Muscle layer of colon (tissue), 2 donors: ENCODE measurements around the gene ADAMTSL2.

Experiments used
- H3K27ac ChIP-seq: one replicate; pipeline ENCODE4 v1.7.0; 2013; ENCODE audit warnings: low read depth, mild to moderate bottlenecking, low read length, moderate library complexity
- H3K27me3 ChIP-seq, 2 donors: one replicate each; pipeline ENCODE4 v1.7.0; 2013; ENCODE audit warnings: low read length in 2 of 2, mild to moderate bottlenecking in 2 of 2; ENCODE audit not compliant: insufficient read depth in 2 of 2, control insufficient read depth in 1 of 2
- H3K36me3 ChIP-seq: one replicate; pipeline ENCODE4 v1.7.0; 2013; ENCODE audit warnings: mild to moderate bottlenecking, low read length; ENCODE audit not compliant: insufficient read depth
- H3K4me1 ChIP-seq: one replicate; pipeline ENCODE4 v1.7.0; 2013; ENCODE audit warnings: mild to moderate bottlenecking, low read length; ENCODE audit not compliant: insufficient read depth
- H3K4me3 ChIP-seq, 2 donors: one replicate each; pipeline ENCODE4 v1.7.0; 2013; ENCODE audit warnings: low read length in 2 of 2, low read depth in 1 of 2, mild to moderate bottlenecking in 1 of 2, moderate library complexity in 1 of 2
- H3K9ac ChIP-seq: one replicate; pipeline ENCODE4 v1.7.0; 2013; ENCODE audit warnings: low read length
- H3K9me3 ChIP-seq: one replicate; pipeline ENCODE4 v1.7.0; 2013; ENCODE audit warnings: mild to moderate bottlenecking, low read length
- donor health status: abdominal sarcoma.
- donor health status: Adenocarcinoma of cecum.

The ADAMTSL2 gene

GRCh38 chr9:133493428-133493827, 41.1 kb upstream of the ADAMTSL2 start:
- Histone ChIP-seq H3K27ac (no peak overlapping the region), H3K27me3 (no peaks in the 10 kb centered on the region), H3K4me1 (no peaks in the 10 kb centered on the region), H3K4me3 (no peak overlapping the region), H3K9ac (no peak overlapping the region), H3K36me3 (no peaks in the 10 kb centered on the region), H3K9me3 (no peaks in the 10 kb centered on the region)

GRCh38 chr9:133493845-133494540, 40.5 kb upstream of the ADAMTSL2 start:
- H3K9ac ChIP-seq = no peak overlapping the region
- no peaks in the 10 kb centered on the region for H3K36me3 ChIP-seq
- H3K27ac ChIP-seq = no peak overlapping the region
- H3K4me1 ChIP-seq = no peaks in the 10 kb centered on the region
- H3K27me3 ChIP-seq = no peaks in the 10 kb centered on the region
- no peaks in the 10 kb centered on the region for H3K9me3 ChIP-seq
- H3K4me3 ChIP-seq = no peak overlapping the region

- no peaks in the 10 kb centered on the region for H3K36me3 ChIP-seq
- H3K9me3 ChIP-seq = no peaks in the 10 kb centered on the region
- H3K4me1 ChIP-seq = no peaks in the 10 kb centered on the region
- H3K4me3 ChIP-seq = no peak overlapping the region
- H3K27me3 ChIP-seq = no peaks in the 10 kb centered on the region
- H3K9ac ChIP-seq = no peak overlapping the region
- H3K27ac ChIP-seq = no peak overlapping the region
Observed at GRCh38 chr9:133494636-133495326, 39.7 kb upstream of the ADAMTSL2 start.

- H3K36me3 ChIP-seq = no peaks in the 10 kb centered on the region
- no peaks in the 10 kb centered on the region for H3K4me1 ChIP-seq
Observed at GRCh38 chr9:133495327-133496293, 38.9 kb upstream of the ADAMTSL2 start.

GRCh38 chr9:133496861-133497842, 37.4 kb upstream of the ADAMTSL2 start:
- Histone ChIP-seq H3K9ac (no peak overlapping the region), H3K4me1 (no peaks in the 10 kb centered on the region), H3K4me3 (no peak overlapping the region), H3K27me3 (no peaks in the 10 kb centered on the region), H3K27ac (no peak overlapping the region), H3K36me3 (no peaks in the 10 kb centered on the region), H3K9me3 (peaks cover 5% of the 10 kb centered on the region)

More at GRCh38 chr9:133495327-133496293, 38.9 kb upstream of the ADAMTSL2 start:
- no peak overlapping the region for H3K9ac ChIP-seq
- no peak overlapping the region for H3K4me3 ChIP-seq
- no peaks in the 10 kb centered on the region for H3K27me3 ChIP-seq
- no peaks in the 10 kb centered on the region for H3K9me3 ChIP-seq
- H3K27ac ChIP-seq = no peak overlapping the region

GRCh38 chr9:133499132-133499891, 35.2 kb upstream of the ADAMTSL2 start:
- H3K9me3 ChIP-seq = peaks cover 5% of the 10 kb centered on the region
- H3K4me3 ChIP-seq = no peak overlapping the region
- H3K4me1 ChIP-seq = no peaks in the 10 kb centered on the region
- no peak overlapping the region for H3K9ac ChIP-seq
- H3K27ac ChIP-seq = no peak overlapping the region
- no peaks in the 10 kb centered on the region for H3K36me3 ChIP-seq
- no peaks in the 10 kb centered on the region for H3K27me3 ChIP-seq

GRCh38 chr9:133499892-133500270, 34.6 kb upstream of the ADAMTSL2 start:
- H3K9ac ChIP-seq = no peak overlapping the region
- H3K27me3 ChIP-seq = no peaks in the 10 kb centered on the region
- H3K4me3 ChIP-seq = no peak overlapping the region
- no peaks in the 10 kb centered on the region for H3K36me3 ChIP-seq
- no peak overlapping the region for H3K27ac ChIP-seq
- no peaks in the 10 kb centered on the region for H3K4me1 ChIP-seq
- H3K9me3 ChIP-seq = peaks cover 5% of the 10 kb centered on the region

- Histone ChIP-seq H3K9me3 (peaks cover 5% of the 10 kb centered on the region), H3K9ac (no peak overlapping the region), H3K4me3 (no peak overlapping the region), H3K36me3 (no peaks in the 10 kb centered on the region), H3K27ac (no peak overlapping the region), H3K27me3 (no peaks in the 10 kb centered on the region), H3K4me1 (peaks cover 6% of the 10 kb centered on the region)
Observed at GRCh38 chr9:133502112-133502511, 32.4 kb upstream of the ADAMTSL2 start.

GRCh38 chr9:133505186-133505830, 29.2 kb upstream of the ADAMTSL2 start:
- H3K9ac ChIP-seq = no peak overlapping the region
- H3K27me3 ChIP-seq = no peaks in the 10 kb centered on the region
- H3K4me1 ChIP-seq = peaks cover 16% of the 10 kb centered on the region
- H3K27ac ChIP-seq = no peak overlapping the region
- H3K4me3 ChIP-seq = no peak overlapping the region
- no peaks in the 10 kb centered on the region for H3K36me3 ChIP-seq
- peaks cover 5% of the 10 kb centered on the region for H3K9me3 ChIP-seq
